D721Med (cell line): ENCODE measurements around the gene IFI16.
A peak's percentile ranks its signal among the peaks of the same experiment; 100 is the strongest.

Source experiments
- DNase-seq: peaks from one replicate; pipeline ENCODE4 v3.0.0; 2011; ENCODE audit warnings: low spot score; ENCODE audit not compliant: insufficient read length
- FAIRE-seq: peaks from 2 replicates; lab custom pipeline; 2011; peaks lifted over from hg19 to GRCh38; lab: Jason Lieb, UNC
- TF ChIP-seq, protein P1 (sequence below): IDR thresholded peaks from 2 replicates; pipeline ENCODE4 v1.5.1; 2012; ENCODE audit warnings: mild to moderate bottlenecking, control low read depth; ENCODE audit not compliant: insufficient read depth; ENCODE audit errors: missing control alignments

The IFI16 gene

DNA sequence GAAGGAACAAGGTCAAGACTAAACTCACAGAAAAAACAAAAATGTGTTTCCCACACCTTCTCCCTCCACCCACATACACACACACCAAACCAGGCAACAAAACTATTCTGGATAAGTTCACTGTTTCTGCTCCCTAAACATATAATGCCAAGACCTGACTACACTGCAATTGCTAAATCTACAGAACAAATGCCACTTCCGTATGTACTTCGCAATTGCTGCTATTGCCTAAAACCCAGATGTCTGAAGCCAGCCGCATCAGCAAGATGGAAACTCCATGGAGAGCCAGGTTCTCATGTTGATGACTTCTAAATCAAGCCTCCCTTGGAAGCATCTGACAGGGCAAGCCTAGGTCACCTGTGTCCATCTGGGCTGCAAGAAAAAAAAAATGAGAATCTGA lies 75.2 kb downstream of the IFI16 start:
- DNase-seq (no peak), FAIRE-seq (no peak)
- TF ChIP-seq, protein P1, sequence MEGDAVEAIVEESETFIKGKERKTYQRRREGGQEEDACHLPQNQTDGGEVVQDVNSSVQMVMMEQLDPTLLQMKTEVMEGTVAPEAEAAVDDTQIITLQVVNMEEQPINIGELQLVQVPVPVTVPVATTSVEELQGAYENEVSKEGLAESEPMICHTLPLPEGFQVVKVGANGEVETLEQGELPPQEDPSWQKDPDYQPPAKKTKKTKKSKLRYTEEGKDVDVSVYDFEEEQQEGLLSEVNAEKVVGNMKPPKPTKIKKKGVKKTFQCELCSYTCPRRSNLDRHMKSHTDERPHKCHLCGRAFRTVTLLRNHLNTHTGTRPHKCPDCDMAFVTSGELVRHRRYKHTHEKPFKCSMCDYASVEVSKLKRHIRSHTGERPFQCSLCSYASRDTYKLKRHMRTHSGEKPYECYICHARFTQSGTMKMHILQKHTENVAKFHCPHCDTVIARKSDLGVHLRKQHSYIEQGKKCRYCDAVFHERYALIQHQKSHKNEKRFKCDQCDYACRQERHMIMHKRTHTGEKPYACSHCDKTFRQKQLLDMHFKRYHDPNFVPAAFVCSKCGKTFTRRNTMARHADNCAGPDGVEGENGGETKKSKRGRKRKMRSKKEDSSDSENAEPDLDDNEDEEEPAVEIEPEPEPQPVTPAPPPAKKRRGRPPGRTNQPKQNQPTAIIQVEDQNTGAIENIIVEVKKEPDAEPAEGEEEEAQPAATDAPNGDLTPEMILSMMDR: no peak

GRCh38 chr1:159088050-159088449 lies 78.3 kb downstream of the IFI16 start:
- FAIRE-seq (no peak), DNase-seq (no peak)
- TF ChIP-seq, protein P1: no peak

- TF ChIP-seq, protein P1: no peak
- DNase-seq (no peak), FAIRE-seq (no peak)
Observed at GRCh38 chr1:159088546-159089183, 79.0 kb downstream of the IFI16 start.

DNA sequence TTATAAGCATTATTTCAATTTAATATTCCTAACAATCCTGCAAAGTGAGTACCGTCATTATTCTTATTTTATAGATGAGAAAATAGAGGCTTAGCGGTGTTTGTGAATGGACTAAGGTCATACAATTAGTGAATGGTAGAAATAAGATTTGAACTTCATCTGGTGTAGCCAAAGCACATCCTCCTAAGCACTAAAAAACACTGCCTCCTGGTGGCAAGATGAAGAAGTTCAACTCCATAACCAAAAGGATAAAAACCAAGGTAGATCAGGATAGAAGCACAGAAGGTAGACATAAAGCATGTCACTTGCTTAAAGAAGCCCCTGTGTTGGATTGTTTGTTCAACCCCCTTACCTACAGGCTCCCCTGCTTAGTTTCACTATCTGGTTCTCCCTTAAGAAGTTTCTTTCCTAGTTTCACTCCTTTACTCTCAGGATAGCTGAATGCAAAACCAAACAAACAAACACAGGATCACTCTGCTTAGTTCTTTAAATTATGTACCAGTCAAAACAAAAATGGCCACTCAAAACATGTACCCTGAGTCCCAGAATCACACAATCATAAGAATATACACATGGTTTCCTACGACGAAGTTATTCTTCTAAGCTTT lies 79.6 kb downstream of the IFI16 start:
- FAIRE-seq (no peak), DNase-seq (no peak)
- TF ChIP-seq, protein P1: peak; percentile 49

GRCh38 chr1:159090286-159091179 lies 80.8 kb downstream of the IFI16 start:
- no peak for DNase-seq
- TF ChIP-seq, protein P1: no peak
- no peak for FAIRE-seq

DNA sequence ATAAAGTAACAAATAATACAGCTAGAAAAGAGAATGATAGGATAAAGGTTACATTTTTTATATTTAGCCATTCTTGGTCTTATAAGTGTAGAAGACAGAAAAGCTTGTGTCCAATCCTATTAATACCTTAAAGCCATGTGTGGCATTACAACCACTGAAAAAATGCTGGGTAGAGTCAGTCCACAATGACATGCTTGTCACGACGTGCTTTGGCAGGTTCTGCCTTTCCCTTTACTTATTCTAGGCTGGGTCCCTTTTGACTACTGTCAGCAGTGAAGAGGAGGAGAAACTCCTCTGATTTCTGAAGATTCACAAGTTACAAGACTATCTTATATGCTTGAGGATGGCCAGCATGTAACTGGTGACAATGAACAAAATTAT lies 81.5 kb downstream of the IFI16 start:
- TF ChIP-seq, protein P1: no peak
- FAIRE-seq (no peak), DNase-seq (no peak)
